HG02943 (cell line): Measurements from ENCODE around the gene TBX6.

Experiments used
- ATAC-seq: cut with Tn5 transposase; IDR thresholded peaks from one replicate; pipeline ENCODE4 v1.9.1; 2021; ENCODE audit warnings: mild to moderate bottlenecking, low read depth, moderate library complexity; ENCODE audit not compliant: unreplicated experiment

TBX6 gene

DNA sequence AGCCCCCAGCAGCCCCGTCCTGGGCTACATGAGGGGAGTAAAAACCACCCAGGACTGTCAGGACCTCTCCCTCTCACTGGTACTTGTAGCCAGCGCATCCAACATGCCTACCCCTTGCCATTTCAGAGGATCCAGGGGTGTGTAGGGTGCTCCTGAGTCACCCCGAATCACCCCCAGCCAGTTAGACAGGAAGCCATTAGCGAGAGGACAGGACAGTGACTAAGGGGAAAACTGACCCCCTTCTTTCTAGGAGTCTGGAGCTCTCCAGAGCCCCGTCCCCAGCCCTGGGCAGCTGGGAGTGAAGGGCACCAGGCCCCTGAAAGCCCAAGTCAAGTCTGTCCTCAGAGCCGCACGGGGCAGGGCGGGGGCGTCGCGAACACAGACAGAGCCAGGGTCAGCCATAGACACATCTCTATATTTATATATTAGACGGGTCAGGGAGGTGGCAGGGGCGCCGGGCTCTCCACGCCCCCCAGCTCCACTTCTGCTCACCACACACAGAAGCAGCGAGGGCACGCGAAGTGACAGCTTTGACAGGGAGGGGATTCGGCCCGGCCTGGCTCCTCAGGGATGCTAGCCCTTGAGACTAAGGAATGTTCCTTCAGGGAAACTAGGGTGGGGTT, 22.1 kb upstream of the TBX6 start:
- no peak for ATAC-seq

DNA sequence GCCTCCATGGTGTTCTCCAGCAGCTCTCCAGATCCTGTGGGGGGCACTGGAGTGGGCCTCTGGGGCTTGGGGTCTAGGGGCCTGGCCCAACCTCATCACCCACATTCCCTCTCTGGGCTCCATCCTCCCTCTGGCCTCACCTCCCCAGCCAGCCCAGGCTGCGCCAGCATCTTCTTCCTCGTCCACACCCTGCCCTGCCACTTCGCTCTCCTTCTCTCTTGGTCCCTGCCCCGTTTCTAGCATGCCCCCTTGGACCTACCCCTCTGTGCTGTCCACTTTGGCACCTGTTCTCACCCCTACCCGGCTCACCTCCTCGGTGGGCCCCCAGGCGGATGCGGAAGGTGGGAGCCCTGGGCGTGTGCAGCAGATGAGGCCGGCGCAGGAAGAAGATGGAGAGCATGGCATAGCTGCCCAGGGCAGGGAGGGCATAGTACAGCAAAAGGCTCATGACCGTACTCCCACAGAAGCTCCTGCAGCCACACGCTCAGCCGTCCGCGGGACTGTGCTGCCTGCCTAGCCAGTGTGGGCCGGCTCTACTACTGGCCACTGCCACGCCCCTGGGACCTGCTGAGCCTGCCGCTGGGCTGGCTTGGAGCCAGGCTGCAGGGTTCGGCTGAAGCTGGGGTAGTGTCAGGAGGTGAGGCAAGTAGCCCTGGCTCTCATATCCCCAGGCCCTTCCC, 21.4 kb upstream of the TBX6 start, which contains the start of gene GDPD3:
TSS of gene GDPD3 (minus strand) at position 507 of the 680 bp plus-strand sequence. CDS start at position 448, 59 bp downstream.
- ATAC-seq = no peak

DNA sequence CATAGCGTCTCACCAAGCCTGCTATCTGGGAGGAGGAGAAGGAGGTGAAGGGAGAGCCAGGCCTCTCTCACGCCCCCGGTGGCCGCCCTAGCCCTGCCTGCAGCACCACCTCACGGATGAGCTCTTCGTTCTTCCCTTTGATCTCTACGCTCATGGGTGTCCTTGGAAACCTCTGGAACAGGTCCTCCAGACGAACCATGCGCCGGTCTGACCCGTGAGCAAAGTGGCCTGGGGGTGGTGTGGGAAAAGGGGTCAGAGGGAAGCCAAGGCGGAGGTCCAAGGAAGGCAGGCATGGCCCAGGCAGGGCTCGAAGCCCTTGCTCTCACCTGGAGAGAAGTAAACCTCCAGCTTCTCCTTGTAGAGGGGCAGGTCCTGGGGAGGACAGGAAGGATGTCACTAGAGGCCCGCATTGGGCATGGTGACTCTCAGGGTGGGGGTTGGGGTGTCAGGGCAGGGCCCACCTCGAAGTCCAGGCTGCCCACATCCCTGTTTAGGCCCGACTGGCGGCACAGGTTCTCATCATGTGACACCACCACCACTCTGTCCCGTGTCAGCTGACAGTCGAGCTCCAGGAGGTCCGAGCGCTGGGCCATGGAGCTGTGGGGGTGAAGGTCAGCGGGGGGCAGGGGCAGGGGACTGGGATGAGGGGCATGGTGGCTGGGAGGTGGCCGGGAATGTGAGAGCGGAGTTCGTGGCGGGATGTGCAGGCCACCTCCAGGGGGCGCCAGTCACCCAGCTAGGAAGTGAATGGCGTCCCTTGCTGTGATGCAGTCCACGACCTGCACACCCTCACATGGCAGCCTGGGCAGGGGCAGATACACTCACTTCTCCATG, 20.7 kb upstream of the TBX6 start:
- no peak for ATAC-seq

DNA sequence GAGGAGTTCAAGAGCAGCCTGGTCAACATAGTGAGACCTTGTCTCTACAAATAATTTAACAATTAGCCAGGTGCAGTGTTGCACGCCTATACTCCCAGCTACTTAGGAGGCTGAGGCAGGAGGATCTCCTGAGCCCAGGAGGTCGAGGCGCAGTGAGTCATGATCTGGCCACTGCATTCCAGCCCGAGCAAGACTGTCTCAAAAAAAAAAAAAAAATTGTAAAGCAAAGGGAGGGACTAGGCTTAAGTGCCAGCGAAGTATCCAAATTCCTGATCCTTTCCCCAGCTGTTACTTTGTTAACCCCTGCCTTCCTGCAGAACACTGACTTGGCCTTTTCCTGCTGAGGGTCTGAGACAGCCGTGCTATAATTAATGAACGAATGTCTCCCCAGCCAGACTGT, 18.9 kb upstream of the TBX6 start:
- no peak for ATAC-seq

DNA sequence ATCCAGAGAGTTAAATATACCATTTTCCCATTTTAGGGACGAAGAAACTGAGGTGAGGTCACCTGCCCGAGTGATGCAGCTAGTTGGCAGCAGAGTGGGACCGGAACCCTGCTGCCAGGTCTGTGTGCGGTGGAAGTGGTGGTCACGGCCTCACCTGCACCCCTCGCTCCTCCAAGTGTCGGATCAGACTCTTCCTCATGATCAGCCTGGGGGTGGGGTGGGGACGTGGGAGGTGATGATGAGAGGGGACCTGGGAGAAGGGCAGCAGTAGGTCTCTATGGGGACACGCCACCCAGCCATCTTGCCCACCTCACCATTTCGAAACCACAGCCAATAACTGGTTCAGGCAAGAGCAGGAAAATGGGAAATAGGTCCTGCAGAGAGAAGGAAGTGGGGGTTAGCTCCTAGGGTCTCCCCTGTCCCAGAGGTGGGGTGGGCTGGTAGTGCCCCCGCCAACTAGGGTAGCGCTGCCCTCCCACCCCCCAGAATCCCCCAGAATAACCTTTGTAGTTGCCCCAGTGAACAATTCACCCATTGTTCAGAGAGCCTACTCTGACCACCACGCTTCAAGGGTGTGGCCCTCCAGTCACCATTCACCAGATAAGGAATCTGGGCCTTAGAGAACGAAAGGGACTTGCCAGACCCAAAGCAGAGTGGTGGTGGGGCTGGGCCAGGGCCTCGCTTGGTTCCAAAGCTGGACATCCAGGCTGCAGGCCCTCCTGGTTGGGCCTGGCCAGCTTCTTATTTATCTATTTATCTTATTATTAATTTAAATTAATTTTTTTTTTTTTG, 16.5 kb upstream of the TBX6 start:
- ATAC-seq = no peak

DNA sequence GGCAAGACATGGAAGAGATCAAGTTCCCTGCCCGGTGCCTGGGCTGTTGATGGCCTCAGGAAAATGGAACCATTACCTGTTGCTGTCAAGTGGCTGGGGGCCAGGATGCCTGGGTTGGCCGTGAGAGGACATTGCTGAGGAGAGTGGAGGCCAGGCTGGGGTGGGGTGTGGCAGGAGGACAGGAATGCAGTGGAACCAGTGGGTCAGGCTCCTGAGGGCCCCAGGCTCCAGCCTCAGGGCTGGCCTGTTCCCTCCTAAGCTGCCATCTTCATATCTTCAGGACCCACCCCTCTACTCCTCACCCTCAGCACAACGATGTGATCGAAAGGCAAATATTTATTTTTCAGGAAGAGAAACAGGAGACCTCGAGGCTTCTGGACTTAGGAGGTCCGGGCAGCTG, 12.8 kb upstream of the TBX6 start:
- no peak for ATAC-seq

DNA sequence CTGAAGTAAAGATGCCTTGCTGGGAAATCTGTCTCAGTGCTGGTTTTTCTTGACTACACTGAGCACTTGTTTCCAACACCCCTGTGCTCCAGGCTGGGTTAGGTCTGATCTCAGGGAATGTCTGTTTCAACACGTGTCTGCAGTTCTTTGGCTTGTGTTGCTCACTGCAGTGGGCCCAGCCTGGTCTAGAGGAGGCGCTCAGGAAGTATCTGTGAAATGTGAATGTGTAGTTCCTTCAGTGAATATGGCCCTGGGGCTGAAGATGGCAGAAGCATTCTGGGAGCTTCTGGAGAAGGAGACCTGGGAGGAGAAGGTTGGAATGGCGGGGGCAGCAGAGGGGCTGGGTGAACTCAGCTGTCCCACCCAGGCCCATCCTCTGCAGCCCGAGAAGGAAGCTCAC, 12.4 kb upstream of the TBX6 start:
- no peak for ATAC-seq

DNA sequence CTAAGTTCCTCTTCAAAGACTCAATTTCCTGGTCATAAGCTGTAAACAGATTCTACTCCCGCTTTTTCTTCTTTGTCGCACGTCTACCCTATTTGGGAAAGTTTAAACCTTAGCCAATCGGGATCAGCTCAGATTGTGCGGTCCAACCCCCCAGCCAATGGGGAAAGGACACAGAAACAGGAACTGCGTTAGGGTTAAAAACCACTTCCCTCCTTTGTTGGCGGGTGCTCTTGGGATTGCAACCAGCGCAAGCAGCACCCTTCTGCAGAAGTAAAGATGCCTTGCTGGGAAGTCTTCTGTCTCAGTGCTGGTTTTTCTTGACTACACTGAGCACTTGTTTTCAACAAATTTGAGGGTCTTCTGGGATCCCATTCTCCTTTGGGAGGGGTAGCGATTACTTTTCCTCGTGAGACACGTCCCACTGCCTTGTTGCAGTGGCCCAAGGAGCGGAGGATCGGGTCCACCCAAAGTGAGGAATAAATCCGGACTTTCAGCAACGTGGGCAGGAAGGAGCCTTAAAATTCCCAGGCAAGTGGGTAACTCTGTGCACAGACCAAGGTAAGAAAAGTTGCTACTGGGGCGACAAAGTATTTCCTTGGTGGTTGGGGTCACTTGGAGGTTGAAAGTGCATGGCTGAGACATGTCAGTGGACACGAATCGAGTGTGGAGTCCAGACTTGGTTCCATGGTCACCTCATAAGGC, 5.3 kb upstream of the TBX6 start:
- ATAC-seq = no peak

DNA sequence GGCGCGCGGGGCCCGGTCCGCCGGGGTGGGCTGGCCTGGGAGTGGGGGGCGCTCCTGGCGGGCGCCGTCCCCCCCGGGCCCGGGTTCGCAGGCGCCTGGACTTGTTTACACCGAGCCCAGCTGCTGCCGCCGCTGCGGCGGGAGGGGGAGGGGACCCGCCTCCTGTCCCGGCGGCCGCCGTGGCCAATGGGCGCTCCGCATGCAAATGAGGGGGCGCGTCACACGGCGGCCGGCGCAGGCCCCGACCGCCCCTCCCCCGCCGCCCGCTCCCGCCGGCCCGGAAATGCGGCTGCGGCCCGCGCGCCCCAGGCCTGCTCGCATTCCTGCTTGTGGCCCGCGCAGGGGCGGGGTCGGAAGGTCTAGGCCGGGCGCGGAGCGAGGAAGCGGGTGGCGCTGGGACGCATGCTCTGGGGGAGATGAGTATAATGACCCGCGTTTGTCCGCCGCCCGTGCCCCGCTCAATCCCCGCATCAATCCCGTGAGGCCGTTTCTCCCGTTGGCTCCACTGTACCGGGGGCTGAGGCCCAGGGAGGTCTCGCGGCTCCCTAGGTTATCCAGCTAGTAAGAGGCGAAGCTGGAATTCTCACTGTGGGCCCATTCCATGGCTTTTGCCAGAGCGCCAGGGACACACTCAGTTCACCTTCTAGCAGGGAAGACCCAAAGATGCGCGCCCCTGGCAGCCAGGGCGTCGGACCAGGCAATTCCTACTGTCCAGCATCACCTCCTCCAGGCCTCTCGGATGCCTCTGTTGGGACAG, 4.6 kb upstream of the TBX6 start, which contains the start of gene YPEL3:
TSS of gene YPEL3 (minus strand) at position 109 of the 757 bp plus-strand sequence. CDS start 731 bp downstream, outside the sequence.
- peak; percentile 40 for ATAC-seq

DNA sequence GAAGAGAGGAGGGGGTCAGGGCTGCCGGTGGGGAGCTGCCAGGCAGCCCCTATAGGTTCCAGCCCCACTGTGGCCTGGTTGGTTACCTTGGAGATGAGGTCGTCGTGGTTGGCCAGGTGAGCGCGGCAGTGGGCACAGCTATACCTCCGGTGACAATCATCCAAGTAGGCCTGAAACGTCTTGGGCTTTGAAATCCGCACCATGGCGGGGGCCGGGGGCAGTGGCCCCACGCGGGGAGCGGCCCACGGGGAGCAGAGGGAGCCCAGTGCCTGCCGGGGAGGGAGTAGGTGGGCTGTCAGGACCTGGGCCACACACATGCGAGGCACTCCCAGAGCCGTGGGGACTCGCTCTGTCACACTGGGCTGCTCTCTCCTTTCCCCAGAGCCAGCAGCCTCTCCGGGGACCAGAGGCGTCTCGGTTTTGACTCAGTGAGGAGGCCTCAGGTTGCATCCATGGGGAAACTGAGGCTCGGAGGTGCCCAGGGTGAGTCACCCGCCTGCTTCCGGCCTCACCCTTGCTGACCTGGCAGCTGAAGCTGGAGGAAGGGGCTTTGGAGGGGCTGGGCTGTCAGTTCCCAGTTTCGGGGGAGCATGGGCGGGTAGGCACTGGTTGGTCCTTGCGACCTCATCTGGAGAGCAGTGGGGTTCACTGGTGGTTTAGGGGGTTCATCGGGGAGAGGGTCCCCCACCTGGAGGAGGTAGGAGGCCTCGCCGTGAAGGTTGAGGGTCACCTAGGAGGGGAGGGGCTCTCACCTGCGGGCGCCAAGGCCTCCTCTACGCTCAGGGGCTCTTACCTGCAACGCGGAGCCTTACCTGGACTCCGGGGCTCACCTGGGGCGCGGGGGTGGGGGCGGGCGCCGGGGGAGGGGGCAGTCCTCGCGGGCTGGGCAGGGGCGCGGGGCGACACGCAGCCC, 3.7 kb upstream of the TBX6 start:
- no peak for ATAC-seq

DNA sequence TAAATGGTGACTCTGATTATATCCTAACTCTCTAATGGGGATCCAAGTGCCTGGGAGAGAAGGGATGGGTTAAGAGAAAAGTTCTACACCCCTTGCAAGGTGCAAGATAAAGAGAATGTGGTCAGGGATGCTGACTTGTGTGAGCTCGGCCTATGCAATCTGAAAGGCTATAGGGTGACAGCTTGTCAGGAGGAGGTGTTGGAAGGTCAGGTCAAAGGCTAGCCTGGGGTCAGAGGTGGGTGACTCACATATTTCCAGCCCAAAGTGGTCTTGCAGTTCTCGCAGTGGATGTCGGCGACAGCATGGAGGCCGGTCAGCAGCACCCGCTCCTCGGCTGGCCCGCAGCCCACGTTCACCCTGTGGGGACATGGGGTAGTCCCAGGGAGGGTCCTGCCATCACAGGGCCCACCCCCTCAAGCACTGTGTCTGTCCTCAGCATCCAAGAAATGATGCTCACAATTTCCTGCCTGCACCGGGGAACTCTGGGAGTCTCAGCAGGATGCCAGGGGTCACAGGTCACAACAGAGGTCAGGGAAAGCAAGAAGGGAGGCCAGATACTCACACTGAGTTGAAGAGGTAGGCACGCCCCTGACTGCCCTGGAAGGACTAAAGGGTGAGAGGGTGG, 2.9 kb upstream of the TBX6 start:
- no peak for ATAC-seq

DNA sequence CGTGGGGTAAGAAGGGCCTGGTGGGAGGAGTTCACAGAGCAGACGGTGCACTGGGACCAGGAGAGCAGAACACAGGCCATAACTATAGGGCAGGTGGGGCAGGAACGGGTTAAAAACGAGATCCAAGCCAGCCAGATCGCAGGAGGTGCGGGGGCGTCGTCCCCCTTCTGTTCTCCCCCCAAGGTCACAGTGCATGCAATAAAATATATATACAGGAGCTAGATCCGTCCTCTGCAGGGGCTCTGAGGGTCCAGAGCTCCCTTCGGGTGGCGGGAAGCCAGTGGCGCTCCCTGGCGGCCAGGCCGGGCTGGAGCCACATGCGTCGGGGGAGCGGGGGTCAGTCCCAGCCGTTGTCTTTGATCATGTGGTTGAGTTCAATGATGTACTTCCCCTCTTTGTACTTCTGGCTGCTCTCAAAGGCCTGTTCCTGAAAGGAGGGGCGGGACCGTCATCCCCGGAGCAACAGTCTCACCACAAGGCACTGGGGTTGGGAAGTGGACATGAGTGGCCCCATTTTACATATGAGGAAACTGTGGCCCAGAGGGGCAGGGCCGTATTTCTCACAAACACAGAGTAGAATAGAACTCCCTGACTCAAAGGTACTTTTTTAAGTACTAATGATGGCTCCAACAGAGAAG, 768 bp upstream of the TBX6 start:
- peak; percentile 36 for ATAC-seq

DNA sequence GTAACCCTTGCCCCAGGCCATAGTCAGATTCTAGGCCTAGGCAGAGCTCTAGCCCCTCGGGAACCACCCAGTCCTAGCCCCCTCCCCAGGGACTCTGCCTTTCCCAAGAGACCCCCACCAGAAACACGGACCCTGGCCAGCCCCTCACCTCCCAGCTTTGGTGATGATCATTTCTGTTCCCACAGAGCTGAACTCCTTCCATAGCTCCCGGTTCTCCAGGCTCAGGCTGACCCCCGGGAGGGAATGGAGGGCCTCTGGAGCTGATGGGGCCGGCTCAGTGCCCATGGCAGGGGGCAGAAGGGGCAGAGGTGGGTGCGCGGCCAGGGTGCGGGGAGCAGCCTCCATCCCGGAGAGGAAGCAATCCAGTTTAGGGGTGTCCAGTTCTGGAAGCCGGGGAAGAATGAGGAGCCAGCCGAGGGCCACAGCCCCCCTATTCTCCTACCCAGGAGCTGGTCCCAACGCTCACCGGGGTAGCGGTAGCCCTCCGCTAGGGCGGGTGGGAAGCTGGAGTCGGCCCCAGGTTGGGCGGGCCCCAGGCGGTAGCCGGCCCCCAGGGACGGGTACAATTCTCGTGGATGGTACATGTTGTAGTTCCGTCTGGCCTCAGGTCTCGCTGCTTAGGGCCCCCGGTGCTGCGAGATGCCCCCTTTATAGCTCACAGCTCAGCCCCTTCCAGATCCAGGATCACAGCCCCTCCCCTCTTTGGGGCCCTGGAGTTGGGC, 953 bp downstream of the TBX6 start:
- no peak for ATAC-seq

DNA sequence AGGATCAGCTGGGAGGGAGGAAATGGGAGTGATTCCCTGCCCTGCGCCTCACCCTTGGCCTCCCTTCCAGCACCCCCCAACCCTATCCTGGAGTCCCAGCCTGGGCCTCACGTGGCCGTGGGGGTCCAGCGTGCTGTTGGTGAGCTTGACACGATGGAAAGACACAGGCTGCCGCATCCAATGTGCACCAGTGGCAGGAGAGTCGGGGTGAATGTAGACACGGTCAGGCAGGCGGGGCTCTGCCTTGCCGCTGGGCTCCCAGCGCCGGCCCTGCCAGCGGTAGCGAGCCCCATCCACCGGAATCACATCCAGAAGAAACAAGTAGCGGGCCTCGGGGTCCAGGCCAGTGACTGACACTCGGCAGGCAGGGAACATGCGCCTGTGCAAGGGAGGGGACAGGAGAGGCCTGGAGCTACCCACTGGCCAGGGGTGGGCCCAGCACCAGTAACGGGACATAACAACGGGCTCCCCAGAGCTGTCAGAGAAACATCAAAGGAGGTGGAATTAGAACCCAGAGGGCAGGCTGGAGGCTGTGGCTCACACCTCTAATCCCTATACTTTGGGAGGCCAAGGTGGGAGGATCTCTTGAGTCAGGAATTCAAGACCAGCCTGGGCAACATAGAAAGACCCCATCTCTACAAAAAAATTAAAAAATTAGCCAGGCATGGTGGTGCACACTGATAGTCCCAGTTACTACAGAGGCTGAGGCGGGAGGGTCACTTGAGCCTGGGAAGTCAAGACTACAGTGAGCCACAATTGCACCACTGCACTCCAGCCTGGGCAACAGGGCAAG, 2.7 kb downstream of the TBX6 start:
- no peak for ATAC-seq

DNA sequence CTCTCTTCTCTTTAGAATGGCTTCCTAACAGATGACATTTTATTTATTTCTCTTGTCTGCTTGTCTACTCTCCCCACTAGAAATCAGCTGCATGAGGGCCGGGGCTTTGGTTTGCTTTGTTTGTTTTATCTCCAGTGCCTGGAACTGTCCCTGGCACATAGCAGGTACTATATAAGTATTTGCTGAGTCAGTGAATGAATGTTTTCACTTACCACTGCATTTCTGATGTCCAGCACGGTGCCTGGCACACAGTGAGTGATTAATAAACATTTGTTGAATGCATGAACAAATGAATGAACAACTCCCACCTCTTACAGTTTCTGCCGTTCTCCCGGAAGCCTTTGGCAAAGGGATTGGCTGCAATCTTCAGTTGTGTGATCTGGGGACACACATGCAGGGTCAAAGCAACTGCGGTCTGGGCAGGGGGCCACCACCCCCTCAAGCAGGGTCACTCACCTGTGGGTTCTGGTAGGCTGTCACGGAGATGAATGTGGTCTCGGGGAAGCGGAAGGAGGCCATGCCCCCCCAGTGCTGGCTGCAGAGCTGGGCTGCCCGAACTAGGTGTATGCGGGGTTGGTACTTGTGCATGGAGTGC, 3.4 kb downstream of the TBX6 start:
- ATAC-seq = no peak
